HG02970 (cell line): ENCODE measurements around the gene TMEM266.

Experiments
- ATAC-seq: cut with Tn5 transposase; IDR thresholded peaks from one replicate; pipeline ENCODE4 v1.9.1; 2021; ENCODE audit warnings: mild to moderate bottlenecking, moderate library complexity, moderate number of reproducible peaks; ENCODE audit not compliant: unreplicated experiment, low FRiP score

TMEM266 gene

GRCh38 chr15:76199106-76200082 lies 139.6 kb downstream of the TMEM266 start:
- no peak for ATAC-seq

DNA sequence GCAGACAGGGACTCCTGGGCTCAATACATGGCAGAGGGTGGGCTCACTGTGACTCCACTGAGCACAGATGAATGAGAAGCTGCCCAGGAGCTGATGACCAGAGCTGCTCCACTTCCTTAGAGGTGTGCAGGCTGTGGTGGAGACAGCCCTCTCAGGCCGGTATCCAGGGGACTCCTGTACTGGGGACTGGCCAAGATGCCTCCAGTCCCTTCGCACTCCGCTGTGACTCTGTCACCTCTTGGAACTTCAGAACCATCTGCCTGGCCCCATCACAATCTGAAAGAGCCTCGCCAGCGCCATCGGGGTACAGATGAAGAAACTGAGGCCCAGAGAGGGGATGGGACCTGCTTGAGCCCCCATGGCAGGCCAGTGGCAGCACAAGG lies 140.3 kb downstream of the TMEM266 start:
- no peak for ATAC-seq

GRCh38 chr15:76200641-76201105 lies 140.9 kb downstream of the TMEM266 start:
- no peak for ATAC-seq

DNA sequence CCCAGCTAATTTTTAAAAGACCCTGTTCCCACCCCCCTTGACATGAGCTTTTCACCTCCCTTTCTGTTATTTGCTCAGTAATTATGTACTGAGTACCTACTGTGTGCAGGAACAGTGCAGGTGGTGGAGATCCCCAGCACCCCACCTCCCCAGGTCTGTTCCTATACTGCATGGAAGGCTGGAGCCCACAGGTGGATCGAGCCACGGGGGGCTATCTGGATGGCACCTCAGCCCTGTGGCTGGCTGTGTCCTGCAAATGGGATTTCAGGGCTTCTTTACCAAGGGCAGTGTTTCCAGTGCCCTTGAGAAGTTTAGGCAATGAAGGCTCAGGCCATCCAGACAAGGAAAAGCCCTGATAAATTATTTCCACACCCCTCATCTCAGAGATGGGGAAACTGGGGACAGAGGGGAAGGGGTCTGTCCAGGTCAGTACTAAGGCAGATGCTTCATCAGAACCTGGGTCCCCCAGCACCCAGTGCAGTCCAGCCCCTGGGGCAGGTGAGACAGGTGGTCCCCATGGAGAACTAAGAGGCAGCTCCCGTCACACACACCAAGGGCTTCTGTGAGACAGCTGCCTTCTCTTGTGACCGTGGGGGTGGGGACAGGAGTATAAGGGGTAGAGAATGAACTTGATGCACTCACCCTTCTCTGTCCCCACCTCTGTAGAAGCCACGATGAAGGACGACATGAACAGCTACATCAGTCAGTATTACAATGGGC lies 141.9 kb downstream of the TMEM266 start:
- no peak for ATAC-seq

DNA sequence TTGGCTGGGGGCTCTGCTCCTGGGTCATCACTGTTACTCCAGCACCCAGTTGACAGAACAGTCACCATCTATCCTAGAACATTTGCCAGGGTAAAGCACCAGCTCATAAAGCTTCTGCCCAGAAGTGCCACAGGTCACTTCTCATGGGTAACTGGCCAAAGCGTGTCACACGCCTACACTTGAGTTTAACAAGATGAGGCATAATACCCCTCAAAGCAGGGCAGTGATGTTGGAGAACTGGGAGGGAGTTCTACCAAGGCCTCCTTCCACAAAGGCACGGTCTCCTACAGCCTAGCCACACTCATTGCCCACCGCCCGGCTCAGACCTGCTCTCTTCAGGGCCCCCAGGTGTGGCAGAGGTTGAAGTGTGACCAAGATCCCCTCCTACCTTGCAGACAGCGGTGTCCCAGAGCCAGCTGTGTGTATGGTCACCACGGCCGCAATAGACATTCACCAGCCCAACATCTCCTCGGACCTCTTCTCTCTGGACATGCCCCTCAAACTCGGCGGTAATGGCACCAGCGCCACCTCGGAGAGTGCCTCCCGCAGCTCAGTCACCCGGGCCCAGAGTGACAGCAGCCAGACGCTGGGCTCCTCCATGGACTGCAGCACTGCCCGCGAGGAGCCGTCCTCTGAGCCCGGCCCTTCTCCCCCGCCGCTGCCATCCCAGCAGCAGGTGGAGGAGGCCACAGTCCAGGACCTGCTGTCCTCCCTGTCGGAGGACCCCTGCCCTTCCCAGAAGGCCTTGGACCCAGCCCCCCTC lies 143.7 kb downstream of the TMEM266 start:
- no peak for ATAC-seq

DNA sequence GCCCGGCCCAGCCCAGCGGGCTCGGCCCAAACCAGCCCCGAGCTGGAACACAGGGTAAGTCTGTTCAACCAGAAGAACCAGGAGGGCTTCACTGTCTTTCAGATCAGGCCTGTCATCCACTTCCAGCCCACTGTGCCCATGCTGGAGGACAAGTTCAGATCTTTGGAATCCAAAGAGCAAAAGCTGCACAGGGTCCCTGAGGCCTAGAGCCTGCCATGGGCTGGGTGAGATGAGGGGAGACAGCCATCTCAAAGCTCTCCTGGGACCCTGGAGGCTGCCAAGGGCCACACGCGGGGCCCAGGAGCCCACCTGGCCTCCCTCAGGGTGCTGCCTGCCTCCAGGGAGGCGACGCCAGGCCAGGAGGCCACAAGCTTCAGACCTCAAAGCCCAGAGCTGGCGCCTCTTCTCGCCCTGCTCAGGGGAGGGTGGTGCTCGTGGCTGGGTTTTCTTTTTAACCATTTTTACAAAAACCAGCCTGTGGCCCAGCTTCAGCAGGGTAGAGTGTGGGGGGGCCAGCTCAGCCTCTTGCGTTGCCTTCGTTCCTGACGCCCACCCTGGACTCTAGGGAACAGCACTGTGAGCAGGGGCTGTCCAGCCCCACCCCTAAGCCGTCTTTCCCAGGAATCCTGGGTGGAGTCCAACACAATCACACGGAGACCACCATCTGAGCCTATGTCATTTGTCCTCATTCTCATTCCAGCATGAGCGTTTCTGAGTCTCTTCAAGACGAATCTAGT lies 144.5 kb downstream of the TMEM266 start:
- ATAC-seq, result no peak

DNA sequence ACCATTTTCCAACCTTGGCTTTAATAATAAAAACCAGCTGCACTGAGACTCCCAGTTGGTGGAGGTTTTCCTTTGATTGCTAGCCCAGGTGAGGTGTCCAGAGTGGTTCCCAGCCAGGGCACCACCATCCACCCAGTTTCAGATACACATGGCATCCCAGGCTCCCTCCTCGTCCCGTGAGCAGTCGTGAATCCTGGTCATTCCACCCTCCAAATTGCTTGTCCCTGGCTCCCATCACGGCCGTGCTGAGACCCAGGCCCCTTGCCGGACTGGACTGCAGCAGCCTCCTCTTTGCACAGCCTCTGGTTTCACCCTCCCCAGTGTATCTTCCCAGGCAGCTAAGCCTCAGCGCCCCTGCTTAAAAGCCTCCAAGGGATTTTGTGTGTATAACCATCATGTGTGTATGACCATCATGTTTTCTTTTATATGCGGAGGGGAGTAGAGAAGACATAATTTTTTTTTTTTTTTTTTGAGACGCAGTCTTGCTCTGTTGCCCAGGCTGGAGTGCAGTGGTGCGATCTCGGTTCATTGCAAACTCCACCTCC lies 145.2 kb downstream of the TMEM266 start:
- no peak for ATAC-seq

DNA sequence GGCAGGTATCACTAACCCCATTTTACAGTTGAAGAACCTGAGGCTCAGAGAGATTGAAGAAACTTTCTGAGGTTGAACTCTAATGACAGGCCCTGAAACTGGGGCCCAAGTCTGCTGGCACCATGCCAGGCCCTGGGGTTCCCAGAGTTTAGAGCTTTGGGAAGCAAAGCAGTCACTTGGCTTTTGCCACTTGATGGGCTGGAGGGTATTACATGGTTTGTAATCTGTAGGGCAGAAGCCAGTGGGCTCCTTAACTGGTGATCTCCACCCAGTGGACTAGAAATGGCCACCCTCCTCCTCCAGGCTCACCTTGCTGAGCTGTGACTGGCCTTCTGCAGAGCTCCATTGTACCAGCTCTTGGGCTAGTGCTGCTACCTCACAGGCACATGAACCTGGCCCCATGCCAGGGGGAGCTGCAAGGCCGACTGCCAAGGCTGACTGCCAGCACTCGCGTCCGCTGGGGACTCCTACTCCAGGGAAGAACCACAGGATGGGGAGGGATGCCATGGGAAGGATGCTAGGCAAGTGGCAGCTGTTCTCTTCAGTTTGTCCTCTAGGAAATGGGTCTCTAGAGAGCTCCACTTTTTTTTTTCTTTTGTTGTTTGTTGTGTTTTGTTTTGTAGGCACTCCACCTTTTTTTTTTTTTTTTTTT lies 146.7 kb downstream of the TMEM266 start:
- ATAC-seq, result no peak

DNA sequence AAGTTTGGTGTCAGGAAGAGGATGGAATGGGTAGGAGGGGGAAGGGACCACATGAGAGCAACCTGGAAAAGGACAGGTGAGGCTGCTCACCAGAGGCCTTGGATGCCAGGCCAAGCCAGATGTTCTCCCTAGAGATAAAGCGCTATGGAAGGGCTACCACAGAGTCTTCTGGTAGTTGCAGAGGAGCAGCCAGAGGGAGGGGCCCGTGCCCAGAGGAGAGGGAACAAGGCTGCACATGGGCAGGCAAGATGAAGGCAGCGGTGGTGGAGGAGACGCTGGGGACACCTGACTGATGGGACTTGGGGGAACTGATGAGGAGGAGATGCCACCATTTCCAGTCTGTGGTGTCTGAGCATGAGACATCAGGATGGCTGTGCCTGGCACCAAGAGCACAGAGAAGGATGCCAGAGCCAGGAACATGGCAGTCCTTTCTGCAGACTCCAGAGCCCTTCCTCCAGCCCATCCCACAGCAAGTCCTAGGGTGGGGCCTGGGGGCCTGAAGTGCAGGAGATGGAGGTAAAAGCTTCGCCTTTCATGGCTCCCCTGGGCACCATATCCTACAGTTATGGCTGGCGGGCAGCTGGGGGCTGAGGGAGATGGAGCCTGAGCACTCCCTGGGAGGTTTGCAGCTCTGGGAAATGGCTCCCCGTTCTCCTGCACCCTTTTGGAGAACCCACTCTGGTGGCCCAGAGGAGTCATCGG lies 148.4 kb downstream of the TMEM266 start:
- no peak for ATAC-seq

GRCh38 chr15:76208786-76209424 lies 149.1 kb downstream of the TMEM266 start:
- ATAC-seq, result no peak

DNA sequence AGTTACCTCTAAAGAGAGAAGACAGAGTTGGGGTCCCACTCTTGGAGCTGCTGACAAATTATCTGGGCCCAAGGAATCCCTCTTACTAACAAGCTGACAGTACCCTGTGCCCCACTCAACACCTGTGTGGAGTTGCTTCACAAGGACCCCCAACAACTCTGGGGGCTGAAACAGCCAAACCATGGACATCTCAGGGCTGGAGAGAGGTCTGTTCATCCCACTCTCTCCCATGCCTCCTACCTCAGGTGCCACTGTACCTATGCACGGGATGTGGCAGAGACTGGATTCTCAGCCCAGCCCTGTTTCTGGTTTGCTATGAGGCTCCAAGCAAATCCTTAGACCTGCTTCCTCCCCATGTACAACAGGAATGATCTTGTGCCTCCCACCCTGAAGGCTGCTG lies 149.7 kb downstream of the TMEM266 start:
- ATAC-seq, result no peak

- ATAC-seq, result no peak
Measured at GRCh38 chr15:76209942-76210341, 150.2 kb downstream of the TMEM266 start.

- no peak for ATAC-seq
Measured at GRCh38 chr15:76215634-76216033, 155.8 kb downstream of the TMEM266 start.

- ATAC-seq, result no peak
Measured at GRCh38 chr15:76217029-76217881, 157.5 kb downstream of the TMEM266 start.

DNA sequence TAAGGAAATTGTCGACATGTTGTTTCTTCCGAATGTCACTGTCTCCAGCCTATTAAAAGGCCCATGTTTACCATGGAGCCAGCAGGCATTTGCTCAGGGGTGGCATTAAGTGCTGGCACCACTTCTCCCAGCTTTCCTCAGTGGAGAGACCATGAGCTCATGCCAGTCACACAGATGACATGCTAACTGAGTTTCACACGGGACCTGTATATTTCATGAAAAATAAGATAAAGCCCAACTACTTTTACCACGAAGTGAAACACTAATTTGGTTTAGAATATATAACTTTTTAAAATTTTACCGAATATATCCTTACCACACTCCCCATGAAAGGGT lies 158.1 kb downstream of the TMEM266 start:
- no peak for ATAC-seq

- no peak for ATAC-seq
Measured at GRCh38 chr15:76221085-76221767, 161.4 kb downstream of the TMEM266 start.

DNA sequence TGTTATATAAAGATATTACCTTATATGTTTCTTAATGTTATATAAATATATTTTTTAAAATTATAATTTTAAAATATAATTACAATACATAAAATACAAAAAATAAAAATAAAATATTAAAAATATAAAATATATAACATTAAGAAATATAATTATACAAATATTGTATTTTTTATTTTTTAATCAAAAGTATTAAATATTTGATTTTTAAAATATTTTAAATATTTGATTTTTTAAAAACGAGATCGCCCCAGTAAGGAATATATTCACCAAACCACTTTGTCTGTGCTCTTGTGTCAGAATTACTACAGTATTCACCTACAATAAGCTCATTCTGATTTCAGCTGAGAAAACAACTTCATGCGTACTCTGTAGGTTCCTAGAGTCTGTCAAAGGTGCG lies 162.4 kb downstream of the TMEM266 start:
- ATAC-seq, result no peak
